Lower leg skin (tissue), 3 donors: ENCODE measurements around the gene DGLUCY.

Source experiments
- CTCF ChIP-seq, 3 donors: fragments of 450-650 bp; IDR thresholded peaks; one replicate each; pipeline ENCODE4 v1.5.1; 2016; ENCODE audit warnings: antibody characterized with exemption in 3 of 3, mild to moderate bottlenecking in 3 of 3, moderate library complexity in 2 of 3
- POLR2A ChIP-seq, 2 donors: fragments of 450-650 bp; IDR thresholded peaks; one replicate each; pipeline ENCODE4 v1.6.1; 2016 to 2017; ENCODE audit warnings: antibody characterized with exemption in 2 of 2, mild to moderate bottlenecking in 1 of 2, moderate library complexity in 1 of 2

- no peak for TF ChIP-seq CTCF (IDR thresholded peaks at IDR 0.05)
- TF ChIP-seq POLR2A (IDR thresholded peaks at IDR 0.05) = no peak
These were observed 5.9 kb downstream of the DGLUCY start for GRCh38 chr14:91119556-91120311.
